Measurements from ENCODE around the gene ANKRD36B.
"Not testable (repeated sequence)": the region's sequence is repeated elsewhere in the genome, so short reads cannot be mapped to it uniquely, and the experiment has no call there.

Gene ANKRD36B

DNA sequence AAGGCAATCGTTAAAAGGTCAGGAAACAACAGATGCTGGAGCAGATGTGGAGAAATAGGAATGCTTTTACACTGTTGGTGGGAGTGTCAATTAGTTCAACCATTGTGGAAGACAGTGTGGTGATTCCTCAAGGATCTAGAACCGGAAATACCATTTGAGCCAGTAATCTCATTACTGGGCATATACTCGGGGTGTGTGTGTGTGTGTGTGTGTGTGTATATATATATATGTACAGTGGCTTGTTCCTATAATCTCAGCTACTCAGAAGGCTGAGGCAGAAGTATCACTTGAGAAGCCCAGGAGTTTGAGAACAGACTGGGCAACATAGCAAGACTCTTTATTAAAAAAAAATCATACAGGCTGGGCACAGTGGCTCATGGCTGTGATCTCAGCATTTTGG is 24.0 kb downstream of the ANKRD36B start:
- in situ Hi-C loops (cut with HindIII; ENCODE audit: low pct_ligation_motif_present, low pct_unique_long_range_greater_than_20kb, low sequenced_read_pairs); DNase-seq: not testable (repeated sequence)

DNA sequence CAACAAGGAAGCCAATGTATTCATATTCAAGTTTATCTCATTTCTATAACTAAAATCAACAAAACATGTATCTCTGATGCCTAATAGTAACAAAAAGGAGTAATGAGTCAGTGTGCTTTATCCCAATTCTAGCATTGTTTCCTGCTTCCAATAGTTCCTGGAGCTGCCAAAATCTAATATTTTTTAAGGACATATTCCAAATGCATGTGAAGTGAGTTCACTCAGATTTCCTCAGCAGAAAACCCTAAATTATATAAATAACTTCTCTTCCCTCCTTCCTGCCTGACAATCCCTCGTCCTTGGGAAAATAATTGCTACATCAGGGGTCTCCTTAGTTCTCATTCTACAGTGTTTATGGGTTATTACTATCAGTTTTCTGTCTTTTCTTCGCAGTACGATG is 37.3 kb downstream of the ANKRD36B start:
- DNase-seq; in situ Hi-C loops (cut with HindIII; ENCODE audit: low pct_ligation_motif_present, low pct_unique_long_range_greater_than_20kb, low sequenced_read_pairs): not testable (repeated sequence)

DNA sequence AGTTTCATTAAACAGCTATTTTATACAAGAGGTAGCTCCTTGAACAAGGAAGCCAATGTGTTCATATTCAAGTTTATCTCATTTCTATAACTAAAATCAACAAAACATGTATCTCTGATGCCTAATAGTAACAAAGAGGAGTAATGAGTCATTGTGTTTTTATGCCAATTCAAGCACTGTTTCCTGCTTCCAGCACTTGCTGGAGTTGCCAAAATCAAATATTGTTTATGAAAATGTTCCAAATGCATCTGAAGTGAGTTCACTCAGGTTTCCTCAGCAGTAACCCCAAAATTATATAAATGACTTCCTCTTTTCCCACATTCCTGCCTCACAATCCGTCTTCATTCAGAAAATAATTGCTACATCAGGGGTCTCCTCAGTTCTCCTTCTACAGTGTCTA is 39.2 kb downstream of the ANKRD36B start:
- in situ Hi-C loops (cut with HindIII; ENCODE audit: low pct_ligation_motif_present, low pct_unique_long_range_greater_than_20kb, low sequenced_read_pairs); DNase-seq: not testable (repeated sequence)

DNA sequence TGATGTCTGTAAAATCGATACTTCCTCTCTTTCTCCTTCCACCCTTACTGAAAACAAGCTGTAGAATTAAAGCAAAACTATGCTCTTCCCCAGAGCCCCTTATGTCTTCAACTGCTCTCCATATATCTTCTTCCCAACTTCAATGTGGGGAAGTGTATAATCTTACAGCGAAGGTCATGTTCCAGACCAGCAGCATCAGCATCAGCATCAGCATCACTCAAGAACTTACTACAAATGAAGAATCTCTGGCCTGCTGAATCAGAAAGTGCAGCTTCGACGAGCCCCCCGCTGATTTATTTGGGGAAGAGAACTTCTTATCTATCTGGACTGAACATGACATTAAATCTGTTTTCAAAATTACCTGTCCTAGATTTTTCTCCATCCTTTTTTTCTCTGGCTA is 40.6 kb downstream of the ANKRD36B start:
- in situ Hi-C loops (cut with HindIII; ENCODE audit: low pct_ligation_motif_present, low pct_unique_long_range_greater_than_20kb, low sequenced_read_pairs); DNase-seq: not testable (repeated sequence)

DNA sequence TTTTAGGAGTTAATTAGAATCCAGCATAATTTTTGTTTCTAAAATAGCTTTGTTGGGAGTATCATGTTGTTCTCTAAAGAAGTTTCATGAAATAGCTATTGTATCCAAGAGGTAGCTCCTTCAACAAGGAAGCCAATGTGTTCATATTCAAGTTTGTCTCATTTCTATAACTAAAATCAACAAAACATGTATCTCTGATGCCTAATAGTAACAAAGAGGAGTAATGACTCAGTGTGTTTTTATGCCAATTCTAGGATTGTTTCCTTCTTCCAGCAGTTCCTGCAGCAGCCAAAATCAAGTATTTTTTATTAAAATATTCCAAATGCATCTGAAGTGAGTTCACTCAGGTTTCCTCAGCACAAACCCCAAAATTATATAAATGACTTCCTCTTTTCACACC is 41.1 kb downstream of the ANKRD36B start:
- DNase-seq; in situ Hi-C loops (cut with HindIII; ENCODE audit: low pct_ligation_motif_present, low pct_unique_long_range_greater_than_20kb, low sequenced_read_pairs): not testable (repeated sequence)

DNA sequence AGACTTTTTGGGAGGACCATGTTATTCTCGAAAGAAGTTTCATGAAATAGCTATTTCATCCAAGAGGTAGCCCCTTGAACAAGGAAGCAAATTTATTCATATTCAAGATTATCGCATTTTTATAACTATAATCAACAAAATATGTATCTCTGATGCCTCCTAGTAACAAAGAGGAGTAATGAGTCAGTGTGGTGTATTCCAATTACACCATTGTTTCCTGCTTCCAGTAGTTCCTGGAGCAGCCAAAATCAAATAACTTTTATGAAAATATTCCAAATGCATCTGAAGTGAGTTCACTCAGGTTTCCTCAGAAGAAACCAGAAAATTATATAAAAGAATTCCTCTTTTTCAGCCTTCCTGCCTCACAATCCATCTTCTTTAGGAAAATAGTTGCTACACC is 43.0 kb downstream of the ANKRD36B start:
- DNase-seq, result no peak
- in situ Hi-C loops (cut with HindIII; ENCODE audit: low pct_ligation_motif_present, low pct_unique_long_range_greater_than_20kb, low sequenced_read_pairs), result no loop called here

DNA sequence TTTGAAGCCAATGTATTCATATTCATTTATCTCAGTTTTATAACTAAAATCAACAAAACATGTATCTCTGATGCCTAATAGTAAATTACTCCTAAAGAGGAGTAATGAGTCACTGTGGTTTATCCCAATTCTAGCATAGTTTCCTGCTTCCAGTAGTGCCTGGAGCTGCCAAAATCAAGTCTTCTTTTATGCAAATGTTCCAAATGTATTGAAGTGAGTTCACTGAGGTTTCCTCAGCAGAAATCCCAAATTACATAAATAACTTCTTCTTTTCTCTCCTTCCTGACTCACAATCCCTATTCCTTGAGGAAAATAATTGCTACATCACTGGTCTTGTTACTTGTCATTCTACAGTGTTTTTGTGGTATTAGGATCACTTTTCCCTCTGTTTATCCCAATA is 44.8 kb downstream of the ANKRD36B start:
- in situ Hi-C loops (cut with HindIII; ENCODE audit: low pct_ligation_motif_present, low pct_unique_long_range_greater_than_20kb, low sequenced_read_pairs); DNase-seq: not testable (repeated sequence)

DNA sequence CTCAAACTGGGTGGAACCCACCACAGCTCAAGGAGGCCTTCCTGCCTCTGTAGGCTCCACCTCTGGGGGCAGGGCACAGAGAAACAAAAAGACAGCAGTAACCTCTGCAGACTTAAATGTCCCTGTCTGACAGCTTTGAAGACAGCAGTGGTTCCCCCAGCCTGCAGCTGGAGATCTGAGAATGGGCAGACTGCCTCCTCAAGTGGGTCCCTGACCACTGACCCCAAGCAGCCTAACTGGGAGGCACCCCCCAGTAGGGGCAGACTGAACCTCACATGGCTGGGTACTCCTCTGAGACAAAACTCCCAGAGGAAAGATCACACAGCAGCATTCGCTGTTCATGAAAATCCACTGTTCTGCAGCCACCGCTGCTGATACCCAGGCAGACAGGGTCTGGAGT is 63.8 kb downstream of the ANKRD36B start:
- DNase-seq; in situ Hi-C loops (cut with HindIII; ENCODE audit: low pct_ligation_motif_present, low pct_unique_long_range_greater_than_20kb, low sequenced_read_pairs): not testable (repeated sequence)

DNA sequence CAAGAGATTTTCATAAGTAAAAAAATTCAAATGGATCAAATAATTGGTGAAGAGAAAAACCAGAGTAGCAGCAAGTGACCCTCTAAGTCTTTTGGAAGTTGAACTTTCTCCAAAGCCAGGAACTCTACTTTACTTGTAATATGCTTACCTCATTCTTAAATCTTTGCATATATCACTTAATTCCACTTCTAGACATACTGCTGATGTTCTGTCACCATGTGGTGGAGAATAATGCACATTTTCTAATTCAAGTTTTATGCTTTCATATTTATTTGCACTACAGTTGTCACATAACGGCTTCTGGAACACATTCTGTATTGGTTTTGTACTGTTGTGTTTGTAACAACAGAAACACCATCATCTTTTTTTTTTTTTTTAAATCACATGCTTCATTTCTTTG is 65.9 kb downstream of the ANKRD36B start:
- in situ Hi-C loops (cut with HindIII; ENCODE audit: low pct_ligation_motif_present, low pct_unique_long_range_greater_than_20kb, low sequenced_read_pairs); DNase-seq: not testable (repeated sequence)

DNA sequence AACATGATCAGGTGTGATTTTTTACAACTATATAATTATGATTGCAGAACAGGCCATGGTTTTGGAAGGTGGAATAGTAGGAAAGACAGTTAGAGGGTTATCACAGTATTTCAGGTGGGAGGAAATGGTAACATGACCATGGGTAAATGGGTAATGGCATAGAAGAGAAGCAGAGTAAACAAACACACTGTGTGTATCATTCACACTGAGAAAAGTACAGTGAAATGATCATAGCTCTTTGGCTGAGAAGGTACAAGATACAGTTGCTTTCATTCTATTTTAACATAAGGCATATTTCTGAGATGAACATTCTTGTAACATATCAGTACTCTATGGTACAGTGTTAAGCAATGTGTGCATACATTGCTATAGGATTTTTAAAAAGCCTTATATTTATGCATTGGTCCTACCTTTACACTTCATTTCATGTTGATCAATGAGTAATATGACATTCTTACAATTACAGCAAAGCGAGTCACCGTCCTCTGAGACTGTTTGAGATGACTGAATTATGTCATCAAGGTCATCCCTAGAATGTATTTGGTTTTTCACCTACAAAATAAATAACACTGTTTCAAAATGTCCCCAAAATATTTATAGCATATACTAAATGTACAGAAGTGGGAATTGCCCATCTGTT is 66.6 kb downstream of the ANKRD36B start:
- DNase-seq; in situ Hi-C loops (cut with HindIII; ENCODE audit: low pct_ligation_motif_present, low pct_unique_long_range_greater_than_20kb, low sequenced_read_pairs): not testable (repeated sequence)

DNA sequence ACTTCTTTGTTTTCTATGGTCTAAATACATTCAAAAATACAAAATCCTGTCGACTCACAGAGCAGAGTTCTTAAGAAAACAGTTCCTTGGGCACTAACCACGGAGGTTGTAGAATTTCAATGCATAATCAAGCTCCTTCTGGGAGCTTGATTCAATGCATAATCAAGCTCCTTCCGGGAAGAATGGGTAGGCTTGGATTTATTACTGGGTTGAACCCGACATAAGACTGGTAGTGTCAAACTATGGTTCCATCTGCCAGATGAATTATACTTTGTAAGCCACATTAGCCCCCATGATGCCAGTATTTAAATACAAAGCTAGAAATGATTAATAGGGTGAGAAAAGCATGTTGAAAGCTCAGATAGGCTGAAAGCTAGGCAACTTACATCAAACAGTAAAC is 94.0 kb downstream of the ANKRD36B start:
- in situ Hi-C loops (cut with HindIII; ENCODE audit: low pct_ligation_motif_present, low pct_unique_long_range_greater_than_20kb, low sequenced_read_pairs); DNase-seq: not testable (repeated sequence)

DNA sequence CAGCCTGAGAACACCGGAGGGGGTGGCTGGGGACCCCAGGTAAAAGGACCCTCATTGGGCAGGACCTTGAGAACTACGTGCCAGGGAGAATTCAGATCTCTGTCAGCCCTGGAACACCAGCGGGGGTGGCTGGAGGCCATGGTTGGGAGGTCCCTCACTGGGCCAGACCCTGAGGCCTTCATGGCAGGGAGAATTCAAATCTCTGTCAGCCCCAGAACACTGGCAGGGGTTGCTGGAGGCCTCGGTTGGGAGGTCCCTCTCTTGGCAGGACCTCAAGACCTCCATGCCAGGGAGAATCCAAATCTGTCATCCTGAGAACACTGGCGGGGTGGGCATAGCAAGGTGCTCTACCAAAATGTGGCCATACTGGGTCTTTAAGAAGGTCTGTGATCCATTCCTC is 99.5 kb downstream of the ANKRD36B start:
- DNase-seq; in situ Hi-C loops (cut with HindIII; ENCODE audit: low pct_ligation_motif_present, low pct_unique_long_range_greater_than_20kb, low sequenced_read_pairs): not testable (repeated sequence)

All from ACHN (cell line).